ENCODE data around the gene AGL.

AGL gene

GRCh38 chr1:99942723-99943122, 92.6 kb downstream of the AGL start:
- Histone ChIP-seq H3K36me3 (no peaks in the 10 kb centered on the region), H3K4me3 (ENCODE audit: low read depth, low read length) (no peak overlapping the region), H3K9me3 (ENCODE audit: severe bottlenecking) (no peaks in the 10 kb centered on the region), H3K27me3 (ENCODE audit: insufficient read depth, low read depth, severe bottlenecking) (no peaks in the 10 kb centered on the region), H3K27ac (peak overlapping the region; percentile 63)
- no peak for TF ChIP-seq CTCF (IDR thresholded peaks at IDR 0.05; ENCODE audit: low read depth, low read length)
- no peak for DNase-seq

- Histone ChIP-seq H3K27me3 (ENCODE audit: insufficient read depth, low read depth, severe bottlenecking) (no peaks in the 10 kb centered on the region), H3K36me3 (no peaks in the 10 kb centered on the region), H3K27ac (peak overlapping the region; percentile 63), H3K4me3 (ENCODE audit: low read depth, low read length) (no peak overlapping the region), H3K9me3 (ENCODE audit: severe bottlenecking) (no peaks in the 10 kb centered on the region)
- DNase-seq = peak; percentile 63
- TF ChIP-seq CTCF (IDR thresholded peaks at IDR 0.05; ENCODE audit: low read depth, low read length) = no peak
Observed at GRCh38 chr1:99943223-99943794, 93.1 kb downstream of the AGL start.

GRCh38 chr1:99944192-99944591, 94.0 kb downstream of the AGL start:
- no peak for TF ChIP-seq CTCF (IDR thresholded peaks at IDR 0.05; ENCODE audit: low read depth, low read length)
- H3K4me3 ChIP-seq (ENCODE audit: low read depth, low read length) = no peak overlapping the region

GRCh38 chr1:99945174-99945573, 95.0 kb downstream of the AGL start:
- DNase-seq = no peak
- no peak for TF ChIP-seq CTCF (IDR thresholded peaks at IDR 0.05; ENCODE audit: low read depth, low read length)
- Histone ChIP-seq H3K27ac (no peak overlapping the region), H3K27me3 (ENCODE audit: insufficient read depth, low read depth, severe bottlenecking) (no peaks in the 10 kb centered on the region), H3K4me3 (ENCODE audit: low read depth, low read length) (no peak overlapping the region), H3K36me3 (no peaks in the 10 kb centered on the region), H3K9me3 (ENCODE audit: severe bottlenecking) (no peaks in the 10 kb centered on the region)

More at GRCh38 chr1:99944192-99944591, 94.0 kb downstream of the AGL start:
- Histone ChIP-seq H3K36me3 (no peaks in the 10 kb centered on the region), H3K27ac (no peak overlapping the region), H3K9me3 (ENCODE audit: severe bottlenecking) (no peaks in the 10 kb centered on the region), H3K27me3 (ENCODE audit: insufficient read depth, low read depth, severe bottlenecking) (no peaks in the 10 kb centered on the region)
- DNase-seq = no peak

- H3K27me3 ChIP-seq (ENCODE audit: insufficient read depth, low read depth, severe bottlenecking) = no peaks in the 10 kb centered on the region
- TF ChIP-seq CTCF (IDR thresholded peaks at IDR 0.05; ENCODE audit: low read depth, low read length) = no peak
- H3K4me3 ChIP-seq (ENCODE audit: low read depth, low read length) = no peak overlapping the region
- no peak overlapping the region for H3K27ac ChIP-seq
- no peaks in the 10 kb centered on the region for H3K36me3 ChIP-seq
- no peak for DNase-seq
- H3K9me3 ChIP-seq (ENCODE audit: severe bottlenecking) = no peaks in the 10 kb centered on the region
Observed at GRCh38 chr1:99950486-99950885, 100.3 kb downstream of the AGL start.

- H3K27ac ChIP-seq = no peak overlapping the region
Observed at GRCh38 chr1:99952522-99952921, 102.4 kb downstream of the AGL start.

More at GRCh38 chr1:99952522-99952921, 102.4 kb downstream of the AGL start:
- DNase-seq = no peak
- no peaks in the 10 kb centered on the region for H3K27me3 ChIP-seq (ENCODE audit: insufficient read depth, low read depth, severe bottlenecking)
- H3K4me3 ChIP-seq (ENCODE audit: low read depth, low read length) = no peak overlapping the region
- H3K9me3 ChIP-seq (ENCODE audit: severe bottlenecking) = no peaks in the 10 kb centered on the region
- TF ChIP-seq CTCF (IDR thresholded peaks at IDR 0.05; ENCODE audit: low read depth, low read length) = no peak
- no peaks in the 10 kb centered on the region for H3K36me3 ChIP-seq

All from WERI-Rb-1 (cell line).